C4-2B (cell line): ENCODE results near the gene ISOC2.
A peak's percentile ranks its signal among the peaks of the same experiment; 100 is the strongest.

ENCODE experiments used
- ZFX ChIP-seq: fragments of 450-650 bp; IDR thresholded peaks from 2 replicates; pipeline ENCODE4 v1.6.1; 2017
- TF ChIP-seq, protein P1 (sequence below): fragments of 450-650 bp; conservative IDR thresholded peaks from 2 replicates; pipeline ENCODE4 v1.5.1; 2017; ENCODE audit warnings: mild to moderate bottlenecking

DNA sequence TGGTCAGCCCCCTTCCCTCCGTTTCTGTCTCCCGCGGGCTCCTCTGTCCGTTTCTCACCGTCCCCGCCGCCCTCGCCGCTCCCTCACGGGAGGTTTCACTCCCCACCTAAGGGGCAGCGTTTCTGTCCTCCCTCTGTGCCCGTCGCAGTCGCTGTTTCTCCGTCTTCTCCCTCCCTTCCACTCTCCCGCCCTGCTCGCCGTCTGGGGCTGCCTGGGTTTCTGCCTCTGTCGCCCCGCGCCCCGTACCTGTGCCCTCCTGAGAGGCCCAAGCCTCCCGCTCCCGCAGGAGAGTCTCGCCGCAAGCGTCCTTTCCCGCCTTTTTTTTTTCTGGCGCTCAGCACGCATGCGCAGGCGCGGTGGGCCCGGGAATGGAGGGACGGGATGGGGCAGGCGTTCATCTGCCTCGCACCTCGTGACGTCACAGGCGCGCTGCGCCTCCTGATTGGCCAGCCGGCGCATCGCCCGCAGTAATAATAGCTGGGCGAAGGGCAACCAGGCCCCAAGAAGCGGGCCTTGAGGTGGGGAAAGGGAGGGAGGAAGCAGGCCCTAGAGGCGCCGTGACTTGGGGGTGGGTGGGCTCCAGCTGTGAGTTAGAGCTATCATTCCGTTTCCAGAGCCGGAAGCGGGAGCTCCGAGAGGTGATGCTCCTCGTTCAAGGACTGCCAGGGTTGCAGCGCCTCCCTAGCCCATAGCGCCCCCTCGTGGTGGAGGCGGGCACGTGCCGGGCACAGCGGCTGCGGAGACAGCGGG is 42.2 kb upstream of the ISOC2 start:
- TF ChIP-seq, protein P1, sequence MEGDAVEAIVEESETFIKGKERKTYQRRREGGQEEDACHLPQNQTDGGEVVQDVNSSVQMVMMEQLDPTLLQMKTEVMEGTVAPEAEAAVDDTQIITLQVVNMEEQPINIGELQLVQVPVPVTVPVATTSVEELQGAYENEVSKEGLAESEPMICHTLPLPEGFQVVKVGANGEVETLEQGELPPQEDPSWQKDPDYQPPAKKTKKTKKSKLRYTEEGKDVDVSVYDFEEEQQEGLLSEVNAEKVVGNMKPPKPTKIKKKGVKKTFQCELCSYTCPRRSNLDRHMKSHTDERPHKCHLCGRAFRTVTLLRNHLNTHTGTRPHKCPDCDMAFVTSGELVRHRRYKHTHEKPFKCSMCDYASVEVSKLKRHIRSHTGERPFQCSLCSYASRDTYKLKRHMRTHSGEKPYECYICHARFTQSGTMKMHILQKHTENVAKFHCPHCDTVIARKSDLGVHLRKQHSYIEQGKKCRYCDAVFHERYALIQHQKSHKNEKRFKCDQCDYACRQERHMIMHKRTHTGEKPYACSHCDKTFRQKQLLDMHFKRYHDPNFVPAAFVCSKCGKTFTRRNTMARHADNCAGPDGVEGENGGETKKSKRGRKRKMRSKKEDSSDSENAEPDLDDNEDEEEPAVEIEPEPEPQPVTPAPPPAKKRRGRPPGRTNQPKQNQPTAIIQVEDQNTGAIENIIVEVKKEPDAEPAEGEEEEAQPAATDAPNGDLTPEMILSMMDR, result peak; percentile 95
- TF ChIP-seq ZFX, result no peak
